Right atrium auricular region (tissue), 2 donors: ENCODE measurements around the gene DAPK1. TPM values are rescaled to one million over a fixed set of nuclear protein-coding genes. Genes with fewer than 3 reads are reported as not detected.

Experiments used
- DNase-seq: peaks from one replicate; pipeline ENCODE4 v3.0.0-alpha.2; 2019; ENCODE audit warnings: low spot score
- H3K27ac ChIP-seq, 2 donors: fragments of 200-600 bp; sonication (generic); 1 replicate in 1 of 2; 2 replicates in 1 of 2; pipeline ENCODE4 v1.5.1; 2016 to 2019
- H3K27me3 ChIP-seq, 2 donors: fragments of 200-600 bp; sonication (generic); one replicate each; pipeline versions ENCODE4 v1.5.1 to v1.6.0; 2017 to 2019
- H3K36me3 ChIP-seq: fragments of 200-600 bp; sonication (generic); one replicate; pipeline ENCODE4 v1.5.1; 2016
- H3K4me1 ChIP-seq, 2 donors: fragments of 200-600 bp; sonication (generic); one replicate each; pipeline versions ENCODE4 v1.5.1 to v1.6.0; 2017 to 2019
- H3K4me3 ChIP-seq, 2 donors: fragments of 200-600 bp; sonication (generic); 1 replicate in 1 of 2; 2 replicates in 1 of 2; pipeline ENCODE4 v1.5.1; 2017 to 2019; ENCODE audit warnings: mild to moderate bottlenecking in 1 of 2, moderate library complexity in 1 of 2
- H3K9me3 ChIP-seq, 2 donors: fragments of 200-600 bp; sonication (generic); one replicate each; pipeline ENCODE4 v1.5.1; 2019
- total RNA-seq, 2 donors: library from RNA; depleted of rRNA; stranded (reverse); fragments of >200 nt; gene quantifications; one replicate each; pipeline ENCODE4 v1.1.0, GENCODE V29; 2016
- TF ChIP-seq, protein P1 (sequence below), 2 donors: fragments of 200-600 bp; sonication (generic); IDR thresholded peaks; one replicate each; pipeline ENCODE4 v1.5.1; 2019; ENCODE audit warnings: antibody characterized with exemption in 2 of 2

DAPK1 gene
- total RNA-seq, 2 donors from 2014 or later = 10.1 to 23.0 TPM

GRCh38 chr9:87478226-87478992, 19.3 kb upstream of the DAPK1 start:
- DNase-seq = no peak
- TF ChIP-seq, protein P1, sequence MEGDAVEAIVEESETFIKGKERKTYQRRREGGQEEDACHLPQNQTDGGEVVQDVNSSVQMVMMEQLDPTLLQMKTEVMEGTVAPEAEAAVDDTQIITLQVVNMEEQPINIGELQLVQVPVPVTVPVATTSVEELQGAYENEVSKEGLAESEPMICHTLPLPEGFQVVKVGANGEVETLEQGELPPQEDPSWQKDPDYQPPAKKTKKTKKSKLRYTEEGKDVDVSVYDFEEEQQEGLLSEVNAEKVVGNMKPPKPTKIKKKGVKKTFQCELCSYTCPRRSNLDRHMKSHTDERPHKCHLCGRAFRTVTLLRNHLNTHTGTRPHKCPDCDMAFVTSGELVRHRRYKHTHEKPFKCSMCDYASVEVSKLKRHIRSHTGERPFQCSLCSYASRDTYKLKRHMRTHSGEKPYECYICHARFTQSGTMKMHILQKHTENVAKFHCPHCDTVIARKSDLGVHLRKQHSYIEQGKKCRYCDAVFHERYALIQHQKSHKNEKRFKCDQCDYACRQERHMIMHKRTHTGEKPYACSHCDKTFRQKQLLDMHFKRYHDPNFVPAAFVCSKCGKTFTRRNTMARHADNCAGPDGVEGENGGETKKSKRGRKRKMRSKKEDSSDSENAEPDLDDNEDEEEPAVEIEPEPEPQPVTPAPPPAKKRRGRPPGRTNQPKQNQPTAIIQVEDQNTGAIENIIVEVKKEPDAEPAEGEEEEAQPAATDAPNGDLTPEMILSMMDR (IDR thresholded peaks at IDR 0.05) = no peak
- H3K9me3 ChIP-seq = no peaks in the 10 kb centered on the region
- H3K4me1 ChIP-seq = no peaks in the 10 kb centered on the region
- no peak overlapping the region for H3K27ac ChIP-seq
- H3K4me3 ChIP-seq = no peak overlapping the region
- H3K36me3 ChIP-seq = no peaks in the 10 kb centered on the region
- no peaks in the 10 kb centered on the region for H3K27me3 ChIP-seq

DNA sequence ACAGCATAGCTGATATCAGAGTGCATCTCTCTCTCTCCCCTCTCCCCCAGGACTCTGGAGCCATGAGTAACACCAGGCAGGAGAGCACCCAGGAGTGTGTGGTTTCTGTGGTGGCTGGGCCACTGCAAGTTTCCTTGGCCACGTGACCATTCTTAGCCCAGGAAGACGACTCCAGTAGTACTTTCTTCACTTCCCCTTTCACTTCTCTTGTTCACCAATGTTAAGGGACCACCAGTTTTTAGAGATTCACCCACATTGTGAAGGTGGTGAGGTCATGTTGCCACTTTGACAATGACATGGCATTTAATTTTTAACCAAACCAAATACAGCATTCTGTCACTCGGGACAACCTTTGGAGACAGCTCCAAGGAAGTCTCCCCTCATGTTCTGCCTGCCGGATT, 17.9 kb upstream of the DAPK1 start:
- H3K4me1 ChIP-seq = no peaks in the 10 kb centered on the region
- DNase-seq = no peak
- H3K4me3 ChIP-seq = no peak overlapping the region
- no peaks in the 10 kb centered on the region for H3K27me3 ChIP-seq
- no peaks in the 10 kb centered on the region for H3K36me3 ChIP-seq
- no peak overlapping the region for H3K27ac ChIP-seq
- no peaks in the 10 kb centered on the region for H3K9me3 ChIP-seq
- TF ChIP-seq, protein P1 (IDR thresholded peaks at IDR 0.05) = no peak

- TF ChIP-seq, protein P1 (IDR thresholded peaks at IDR 0.05) = no peak
- Histone ChIP-seq H3K27ac (no peak overlapping the region), H3K9me3 (no peaks in the 10 kb centered on the region), H3K27me3 (no peaks in the 10 kb centered on the region), H3K4me1 (no peaks in the 10 kb centered on the region), H3K4me3 (no peak overlapping the region), H3K36me3 (no peaks in the 10 kb centered on the region)
- no peak for DNase-seq
Observed at GRCh38 chr9:87481890-87482855, 15.5 kb upstream of the DAPK1 start.

- Histone ChIP-seq H3K27me3 (no peaks in the 10 kb centered on the region), H3K36me3 (no peaks in the 10 kb centered on the region), H3K27ac (no peak overlapping the region), H3K4me1 (no peaks in the 10 kb centered on the region), H3K9me3 (no peaks in the 10 kb centered on the region), H3K4me3 (no peak overlapping the region)
- no peak for DNase-seq
- TF ChIP-seq, protein P1 (IDR thresholded peaks at IDR 0.05) = no peak
Observed at GRCh38 chr9:87490225-87490624, 7.4 kb upstream of the DAPK1 start.

- Histone ChIP-seq H3K4me1 (no peaks in the 10 kb centered on the region), H3K36me3 (no peaks in the 10 kb centered on the region), H3K27me3 (no peaks in the 10 kb centered on the region), H3K4me3 (no peak overlapping the region), H3K27ac (no peak overlapping the region), H3K9me3 (no peaks in the 10 kb centered on the region)
- no peak for DNase-seq
- TF ChIP-seq, protein P1 (IDR thresholded peaks at IDR 0.05) = no peak
Observed at GRCh38 chr9:87490907-87491306, 6.8 kb upstream of the DAPK1 start.
